OCI-LY1 (cell line): ENCODE results near the gene GTSE1.

Experiments used
- H2AFZ ChIP-seq: fragments of 200-600 bp; sonication (generic), shearing (Covaris generic); 2 replicates; pipeline ENCODE4 v1.6.0; 2014; ENCODE audit warnings: antibody characterized with exemption, mild to moderate bottlenecking, low read length
- H3F3A ChIP-seq: fragments of 200-600 bp; sonication (generic), shearing (Covaris generic); 2 replicates; pipeline ENCODE4 v1.6.0; 2014; ENCODE audit warnings: mild to moderate bottlenecking, antibody characterized with exemption, low read length, moderate library complexity; ENCODE audit not compliant: insufficient read depth
- H3K27ac ChIP-seq: fragments of 200-600 bp; sonication (generic); 2 replicates; pipeline ENCODE4 v1.5.1; 2014; ENCODE audit warnings: low read length, mixed run types, mild to moderate bottlenecking, low read depth; ENCODE audit not compliant: poor library complexity, severe bottlenecking
- H3K27me3 ChIP-seq: fragments of 200-600 bp; sonication (generic); 2 replicates; pipeline ENCODE4 v1.6.0; 2014; ENCODE audit warnings: antibody characterized with exemption, mild to moderate bottlenecking, low read length, moderate library complexity; ENCODE audit not compliant: insufficient read depth
- H3K36me3 ChIP-seq: fragments of 200-600 bp; sonication (generic); 2 replicates; pipeline ENCODE4 v1.6.1; 2014; ENCODE audit warnings: mild to moderate bottlenecking, antibody characterized with exemption, low read length, moderate library complexity, mixed read lengths; ENCODE audit not compliant: insufficient read depth
- H3K4me1 ChIP-seq: fragments of 200-600 bp; sonication (generic); 2 replicates; pipeline ENCODE4 v1.5.1; 2014; ENCODE audit warnings: mild to moderate bottlenecking, low read length, moderate library complexity; ENCODE audit not compliant: insufficient read depth, severe bottlenecking
- H3K4me2 ChIP-seq: fragments of 200-600 bp; sonication (generic), shearing (Covaris generic); 2 replicates; pipeline ENCODE4 v1.6.1; 2014; ENCODE audit warnings: low read length
- H3K4me3 ChIP-seq: fragments of 200-600 bp; sonication (generic); 2 replicates; pipeline ENCODE4 v1.5.1; 2014; ENCODE audit warnings: low read length, low read depth, mild to moderate bottlenecking, mixed read lengths; ENCODE audit not compliant: poor library complexity, severe bottlenecking
- H3K79me2 ChIP-seq: fragments of 200-600 bp; shearing (Covaris generic); 2 replicates; pipeline ENCODE4 v1.6.1; 2016; ENCODE audit warnings: mixed run types, low read length, mixed read lengths; ENCODE audit not compliant: insufficient read depth
- H3K9ac ChIP-seq: fragments of 200-600 bp; sonication (generic), shearing (Covaris generic); 2 replicates; pipeline ENCODE4 v1.6.1; 2014; ENCODE audit warnings: mild to moderate bottlenecking, low read length, mixed read lengths
- H3K9me2 ChIP-seq: fragments of 200-600 bp; sonication (generic), shearing (Covaris generic); 2 replicates; pipeline ENCODE4 v1.6.1; 2014; ENCODE audit warnings: low read depth, mild to moderate bottlenecking, low read length, mixed read lengths
- H3K9me3 ChIP-seq: fragments of 200-600 bp; shearing (Covaris generic); 2 replicates; pipeline ENCODE4 v1.6.1; 2014; ENCODE audit warnings: low read length, mixed read lengths
- H4K20me1 ChIP-seq: fragments of 200-600 bp; sonication (generic), shearing (Covaris generic); 2 replicates; pipeline ENCODE4 v1.6.0; 2016; ENCODE audit warnings: mild to moderate bottlenecking, low read length; ENCODE audit not compliant: insufficient read depth
- EZH2 ChIP-seq: fragments of 200-600 bp; sonication (generic), shearing (Covaris generic); IDR thresholded peaks from 2 replicates; pipeline ENCODE4 v1.8.0; 2017; ENCODE audit warnings: borderline replicate concordance, mixed run types, mild to moderate bottlenecking, antibody characterized with exemption, low read length, moderate library complexity, mixed read lengths
- TF ChIP-seq, protein P1 (sequence below): fragments of 200-600 bp; sonication (generic), shearing (Covaris generic); IDR thresholded peaks from 2 replicates; pipeline ENCODE4 v1.5.1; 2017; ENCODE audit warnings: mild to moderate bottlenecking, antibody characterized with exemption, low read length, moderate library complexity, mixed read lengths

Gene GTSE1

DNA sequence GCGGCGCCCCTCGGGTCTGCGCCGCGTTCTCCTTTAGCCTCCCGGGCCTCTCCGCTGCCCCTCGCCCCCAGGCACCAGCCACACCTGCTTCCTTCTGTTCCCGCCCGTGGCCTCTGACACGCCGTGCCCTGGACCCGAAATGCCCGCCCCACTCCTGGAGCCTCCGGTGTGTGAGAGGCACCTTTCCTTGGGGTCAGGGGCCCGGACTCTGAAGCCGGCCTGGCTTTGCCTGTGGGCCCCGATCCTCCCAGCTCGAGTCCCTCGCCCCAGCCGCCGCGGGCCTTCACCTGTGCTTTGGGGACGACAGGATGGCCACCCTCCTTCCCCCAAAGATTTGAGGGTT is 45.9 kb upstream of the GTSE1 start:
- no peaks in the 10 kb centered on the region for H3K79me2 ChIP-seq
- H3K4me3 ChIP-seq = peak overlapping the region; percentile 84
- peak overlapping the region; percentile 94 for H3K9ac ChIP-seq
- peaks cover under 1% of the 10 kb centered on the region for H3K36me3 ChIP-seq
- H3K4me1 ChIP-seq = peaks cover 21% of the 10 kb centered on the region
- peaks cover 6% of the 10 kb centered on the region; the same call in 1 of the 2 replicates for H3K9me3 ChIP-seq
- no peak overlapping the region for H3K27ac ChIP-seq
- no peaks in the 10 kb centered on the region for H4K20me1 ChIP-seq
- H3K4me2 ChIP-seq = peak overlapping the region; percentile 76
- TF ChIP-seq, protein P1, sequence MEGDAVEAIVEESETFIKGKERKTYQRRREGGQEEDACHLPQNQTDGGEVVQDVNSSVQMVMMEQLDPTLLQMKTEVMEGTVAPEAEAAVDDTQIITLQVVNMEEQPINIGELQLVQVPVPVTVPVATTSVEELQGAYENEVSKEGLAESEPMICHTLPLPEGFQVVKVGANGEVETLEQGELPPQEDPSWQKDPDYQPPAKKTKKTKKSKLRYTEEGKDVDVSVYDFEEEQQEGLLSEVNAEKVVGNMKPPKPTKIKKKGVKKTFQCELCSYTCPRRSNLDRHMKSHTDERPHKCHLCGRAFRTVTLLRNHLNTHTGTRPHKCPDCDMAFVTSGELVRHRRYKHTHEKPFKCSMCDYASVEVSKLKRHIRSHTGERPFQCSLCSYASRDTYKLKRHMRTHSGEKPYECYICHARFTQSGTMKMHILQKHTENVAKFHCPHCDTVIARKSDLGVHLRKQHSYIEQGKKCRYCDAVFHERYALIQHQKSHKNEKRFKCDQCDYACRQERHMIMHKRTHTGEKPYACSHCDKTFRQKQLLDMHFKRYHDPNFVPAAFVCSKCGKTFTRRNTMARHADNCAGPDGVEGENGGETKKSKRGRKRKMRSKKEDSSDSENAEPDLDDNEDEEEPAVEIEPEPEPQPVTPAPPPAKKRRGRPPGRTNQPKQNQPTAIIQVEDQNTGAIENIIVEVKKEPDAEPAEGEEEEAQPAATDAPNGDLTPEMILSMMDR = no peak
- no peak for TF ChIP-seq EZH2
- no peaks in the 10 kb centered on the region for H3K9me2 ChIP-seq
- no peak overlapping the region for H2AFZ ChIP-seq
- no peaks in the 10 kb centered on the region for H3F3A ChIP-seq
- 0 out of 2 replicates have a peak, but pooled peaks cover 4% of the 10 kb centered on the region for H3K27me3 ChIP-seq

DNA sequence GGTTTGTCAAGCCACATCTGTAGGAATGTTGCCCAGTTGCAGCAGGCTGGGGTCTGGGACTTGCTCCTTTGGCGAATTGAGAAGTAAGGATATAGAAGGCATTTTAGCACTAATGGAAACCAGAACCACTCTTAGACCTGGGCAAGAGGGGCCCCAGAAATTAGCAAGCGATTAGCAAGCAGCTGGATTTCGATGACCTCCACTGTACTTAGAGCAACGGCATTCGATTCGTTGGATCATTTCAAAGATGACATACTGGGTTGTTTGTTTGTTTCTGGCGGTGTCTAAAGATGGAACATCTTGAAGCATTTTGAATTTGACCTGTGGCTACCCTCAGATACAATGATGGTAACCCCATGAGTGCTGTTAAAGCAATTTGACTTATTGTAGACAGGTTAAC is 45.4 kb upstream of the GTSE1 start:
- H3K9ac ChIP-seq = no peak overlapping the region
- no peaks in the 10 kb centered on the region; the same call in 1 of the 2 replicates for H3K36me3 ChIP-seq
- peaks cover 6% of the 10 kb centered on the region; the same call in 1 of the 2 replicates for H3K9me3 ChIP-seq
- TF ChIP-seq, protein P1 = no peak
- TF ChIP-seq EZH2 = no peak
- no peaks in the 10 kb centered on the region for H3F3A ChIP-seq
- H3K79me2 ChIP-seq = no peaks in the 10 kb centered on the region
- no peak overlapping the region for H3K27ac ChIP-seq
- H3K4me1 ChIP-seq = peaks cover 21% of the 10 kb centered on the region
- H2AFZ ChIP-seq = no peak overlapping the region
- H3K27me3 ChIP-seq = 0 out of 2 replicates have a peak, but pooled peaks cover 4% of the 10 kb centered on the region
- H3K4me3 ChIP-seq = peak overlapping the region; percentile 84
- H4K20me1 ChIP-seq = no peaks in the 10 kb centered on the region
- H3K9me2 ChIP-seq = no peaks in the 10 kb centered on the region
- H3K4me2 ChIP-seq = peak overlapping the region; percentile 76

DNA sequence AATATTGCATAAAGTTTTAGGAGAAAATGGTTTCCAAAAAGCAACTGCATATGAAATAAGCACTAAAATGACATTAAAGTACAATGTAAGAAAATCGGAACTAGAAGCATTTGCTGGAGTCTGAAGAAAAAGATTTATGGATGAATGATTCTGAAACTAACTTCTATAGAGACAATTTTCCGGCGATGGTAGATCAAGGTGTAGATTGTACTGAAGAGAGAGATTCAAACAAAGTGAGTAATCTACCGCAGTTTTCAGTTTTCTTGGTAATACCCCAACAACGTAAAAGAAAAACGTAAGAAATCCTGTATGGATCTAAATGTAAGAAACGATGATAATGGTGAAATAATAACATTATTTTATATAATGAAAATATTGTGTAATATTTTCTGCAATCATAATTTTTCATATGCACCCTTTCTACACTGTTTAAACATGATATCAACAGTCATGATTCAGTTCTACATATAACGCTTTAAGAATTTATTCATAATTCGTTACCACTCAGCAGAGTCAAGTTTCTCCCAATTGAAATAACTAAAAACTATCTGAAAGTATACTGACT is 44.8 kb upstream of the GTSE1 start:
- H3K4me3 ChIP-seq = no peak overlapping the region
- H3K36me3 ChIP-seq = no peaks in the 10 kb centered on the region; the same call in 1 of the 2 replicates
- no peak overlapping the region for H2AFZ ChIP-seq
- peaks cover 6% of the 10 kb centered on the region; the same call in 1 of the 2 replicates for H3K9me3 ChIP-seq
- no peak overlapping the region for H3K9ac ChIP-seq
- H3K4me1 ChIP-seq = peaks cover 21% of the 10 kb centered on the region
- H3K4me2 ChIP-seq = 0 out of 2 replicates have a peak overlapping the region, but pooled peaks have one; percentile 76
- no peaks in the 10 kb centered on the region for H3K79me2 ChIP-seq
- TF ChIP-seq EZH2 = no peak
- TF ChIP-seq, protein P1 = no peak
- H3K27ac ChIP-seq = no peak overlapping the region
- no peaks in the 10 kb centered on the region for H3F3A ChIP-seq
- no peaks in the 10 kb centered on the region for H3K9me2 ChIP-seq
- H3K27me3 ChIP-seq = 0 out of 2 replicates have a peak, but pooled peaks cover 9% of the 10 kb centered on the region
- H4K20me1 ChIP-seq = no peaks in the 10 kb centered on the region
